IMR-90 (cell line): Measurements from ENCODE around the gene PLCH1. TPM values are rescaled to one million over a fixed set of nuclear protein-coding genes. Genes with fewer than 3 reads are reported as not detected.

Experiments used
- ATAC-seq: fragments of 200-7000 bp; cut with Tn5 transposase; 2 replicates; pipeline ENCODE4 v1.9.1; 2020; ENCODE audit warnings: low read depth, mild to moderate bottlenecking, moderate library complexity
- BruUV-seq: library from RNA; stranded (reverse); fragments of 400-500 nt; replicated peaks from 2 replicates; lab custom pipeline; 2021; lab: Mats Ljungman, UMichigan
- CTCF ChIA-PET: fragments of 300-600 bp; formaldehyde crosslinking; extraction: SDS; loops from one replicate; lab custom pipeline; 2021; ENCODE audit warnings: antibody characterized with exemption; lab: Yijun Ruan, JAX
- POLR2A ChIA-PET: fragments of 300-600 bp; sonication (Branson Sonifier 250); formaldehyde crosslinking; loops from one replicate; lab custom pipeline; 2022; ENCODE audit warnings: antibody characterized with exemption; ENCODE audit not compliant: unreplicated experiment; lab: Charles Lee
- DNase-seq: peaks from one replicate; pipeline ENCODE4 v3.0.0; 2013
- H2AFZ ChIP-seq: replicated peaks from 2 replicates; pipeline ENCODE3; 2013; ENCODE audit warnings: low read length, mild to moderate bottlenecking; ENCODE audit not compliant: poor library complexity
- H2AK5ac ChIP-seq: 2 replicates; pipeline ENCODE4 v1.6.1; 2013; ENCODE audit warnings: low read depth, low read length, inconsistent platforms
- H2AK9ac ChIP-seq: replicated peaks from 2 replicates; pipeline ENCODE3; 2013; ENCODE audit warnings: mild to moderate bottlenecking, low read depth, low read length, moderate library complexity; ENCODE audit not compliant: poor library complexity
- H2BK120ac ChIP-seq: 2 replicates; pipeline ENCODE4 v1.6.1; 2013; ENCODE audit warnings: low read depth, low read length, inconsistent platforms
- H2BK15ac ChIP-seq: 3 replicates; pipeline ENCODE4 v1.6.1; 2013; ENCODE audit warnings: low read depth, low read length, inconsistent platforms
- H2BK20ac ChIP-seq: 2 replicates; pipeline ENCODE4 v1.6.1; 2013; ENCODE audit warnings: low read depth, mild to moderate bottlenecking, inconsistent platforms, low read length, moderate library complexity
- H2BK5ac ChIP-seq: 2 replicates; pipeline ENCODE4 v1.6.1; 2013; ENCODE audit warnings: mild to moderate bottlenecking, low read depth, low read length, inconsistent platforms; ENCODE audit not compliant: poor library complexity, severe bottlenecking
- H3K14ac ChIP-seq: replicated peaks from 2 replicates; pipeline ENCODE4 v1.6.1; 2013; ENCODE audit warnings: low read depth, low read length, inconsistent platforms
- H3K18ac ChIP-seq: 2 replicates; pipeline ENCODE4 v1.6.1; 2013; ENCODE audit warnings: low read depth, low read length, control low read depth
- H3K23ac ChIP-seq: 2 replicates; pipeline ENCODE4 v1.6.1; 2013; ENCODE audit warnings: low read depth, low read length, inconsistent platforms
- H3K27ac ChIP-seq: 2 replicates; pipeline ENCODE4 v1.5.1; 2013; ENCODE audit warnings: mild to moderate bottlenecking, control low read depth, low read length; ENCODE audit not compliant: insufficient read depth
- H3K27me3 ChIP-seq: 2 replicates; pipeline ENCODE4 v1.6.1; 2013; ENCODE audit warnings: low read length; ENCODE audit not compliant: control insufficient read depth, insufficient read depth
- H3K36me3 ChIP-seq: 2 replicates; pipeline ENCODE4 v1.6.1; 2013; ENCODE audit warnings: low read length, mixed read lengths; ENCODE audit not compliant: control insufficient read depth, insufficient read depth
- H3K4ac ChIP-seq: 2 replicates; pipeline ENCODE4 v1.6.1; 2013; ENCODE audit warnings: low read depth, low read length, inconsistent platforms
- H3K4me1 ChIP-seq: 2 replicates; pipeline ENCODE4 v1.6.1; 2013; ENCODE audit warnings: low read length, mixed read lengths; ENCODE audit not compliant: control insufficient read depth, insufficient read depth
- H3K4me2 ChIP-seq: 2 replicates; pipeline ENCODE4 v1.6.1; 2013; ENCODE audit warnings: low read depth, mild to moderate bottlenecking, control low read depth, low read length, moderate library complexity
- H3K4me3 ChIP-seq: 2 replicates; pipeline ENCODE4 v1.5.1; 2013; ENCODE audit warnings: low read depth, mild to moderate bottlenecking, control low read depth, low read length, moderate library complexity; ENCODE audit not compliant: insufficient read depth
- H3K56ac ChIP-seq: 2 replicates; pipeline ENCODE4 v1.6.1; 2013; ENCODE audit warnings: low read length, inconsistent platforms; ENCODE audit not compliant: insufficient read depth; ENCODE audit errors: extremely low read depth
- H3K79me1 ChIP-seq, 2 experiments: 2 replicates each; pipeline ENCODE4 v1.6.1; 2013; ENCODE audit warnings: low read length in 2 of 2, inconsistent platforms in 1 of 2, low read depth in 1 of 2
- H3K9ac ChIP-seq: 2 replicates; pipeline ENCODE4 v1.6.1; 2013; ENCODE audit warnings: low read depth, low read length, control low read depth
- H3K9me1 ChIP-seq: 2 replicates; pipeline ENCODE4 v1.6.1; 2013; ENCODE audit warnings: low read length, inconsistent platforms; ENCODE audit not compliant: insufficient read depth
- H3K9me3 ChIP-seq: 2 replicates; pipeline ENCODE4 v1.6.1; 2013; ENCODE audit warnings: low read length; ENCODE audit not compliant: control insufficient read depth, insufficient read depth
- H4K20me1 ChIP-seq: 2 replicates; pipeline ENCODE4 v1.6.1; 2013; ENCODE audit warnings: low read length, inconsistent platforms; ENCODE audit not compliant: insufficient read depth
- H4K5ac ChIP-seq: 2 replicates; pipeline ENCODE4 v1.6.1; 2013; ENCODE audit warnings: mild to moderate bottlenecking, low read depth, low read length, control low read depth
- H4K8ac ChIP-seq, 2 experiments: 2 replicates each; pipeline ENCODE4 v1.6.1; 2013; ENCODE audit warnings: low read depth in 2 of 2, low read length in 2 of 2, control low read depth in 1 of 2, inconsistent platforms in 1 of 2
- H4K91ac ChIP-seq: 2 replicates; pipeline ENCODE4 v1.6.1; 2013; ENCODE audit warnings: low read depth, low read length, inconsistent platforms; ENCODE audit not compliant: insufficient read depth
- BHLHE40 ChIP-seq: fragments of 150-350 bp; IDR thresholded peaks from 2 replicates; pipeline ENCODE4 v1.6.1; 2016; ENCODE audit warnings: mild to moderate bottlenecking, low read depth, low read length
- CEBPB ChIP-seq: IDR thresholded peaks from 2 replicates; pipeline ENCODE4 v1.6.1; 2012; ENCODE audit warnings: low read depth, low read length, improper control_type of control experiment
- CHD1 ChIP-seq: IDR thresholded peaks from 2 replicates; pipeline ENCODE4 v1.6.1; 2012; ENCODE audit warnings: low read depth, low read length, improper control_type of control experiment
- CTCF ChIP-seq: conservative IDR thresholded peaks from 2 replicates; pipeline ENCODE4 v1.5.1; 2012; ENCODE audit warnings: mild to moderate bottlenecking, low read depth, low read length, improper control_type of control experiment
- ELK1 ChIP-seq: fragments of 150-350 bp; IDR thresholded peaks from 2 replicates; pipeline ENCODE4 v1.6.1; 2016; ENCODE audit warnings: low read depth, mild to moderate bottlenecking, low read length, moderate library complexity, borderline replicate concordance
- FOS ChIP-seq: fragments of 150-350 bp; IDR thresholded peaks from 2 replicates; pipeline ENCODE4 v1.6.1; 2016; ENCODE audit warnings: low read depth, low read length
- MAFK ChIP-seq: IDR thresholded peaks from 2 replicates; pipeline ENCODE4 v1.6.1; 2012; ENCODE audit warnings: low read depth, low read length, improper control_type of control experiment
- MAZ ChIP-seq: IDR thresholded peaks from 2 replicates; pipeline ENCODE4 v1.6.1; 2012; ENCODE audit warnings: low read depth, mild to moderate bottlenecking, low read length, improper control_type of control experiment, moderate library complexity, borderline replicate concordance
- MXI1 ChIP-seq: IDR thresholded peaks from 2 replicates; pipeline ENCODE4 v1.6.1; 2012; ENCODE audit warnings: low read depth, mild to moderate bottlenecking, low read length, moderate library complexity, borderline replicate concordance
- NFE2L2 ChIP-seq: fragments of 150-350 bp; IDR thresholded peaks from 2 replicates; pipeline ENCODE4 v1.6.1; 2016; ENCODE audit warnings: low read depth, mild to moderate bottlenecking, low read length
- POLR2A ChIP-seq: IDR thresholded peaks from 2 replicates; pipeline ENCODE4 v1.6.1; 2012; ENCODE audit warnings: mild to moderate bottlenecking, low read depth, low read length
- RAD21 ChIP-seq: IDR thresholded peaks from 2 replicates; pipeline ENCODE4 v1.6.1; 2012; ENCODE audit warnings: low read length, improper control_type of control experiment
- RCOR1 ChIP-seq: IDR thresholded peaks from 2 replicates; pipeline ENCODE4 v1.6.1; 2012; ENCODE audit warnings: mild to moderate bottlenecking, low read length, improper control_type of control experiment; ENCODE audit not compliant: insufficient replicate concordance
- RFX5 ChIP-seq: IDR thresholded peaks from 2 replicates; pipeline ENCODE4 v1.8.0; 2012; ENCODE audit warnings: low read depth, mild to moderate bottlenecking, low read length, moderate library complexity
- SMC3 ChIP-seq: fragments of 150-350 bp; IDR thresholded peaks from 2 replicates; pipeline ENCODE4 v1.6.1; 2016; ENCODE audit warnings: low read depth, mild to moderate bottlenecking, antibody characterized with exemption, low read length, moderate library complexity
- USF2 ChIP-seq: fragments of 150-350 bp; IDR thresholded peaks from 2 replicates; pipeline ENCODE4 v1.6.1; 2017; ENCODE audit warnings: mild to moderate bottlenecking, antibody characterized with exemption, low read length, low read depth
- WGBS, 2 experiments: methylation state at CpG; one replicate each; pipeline versions ENCODE4 v1.1.5 to v1.1.7; 2013; ENCODE audit warnings: missing lambda C conversion rate in 2 of 2; ENCODE audit not compliant: insufficient read length in 1 of 2; ENCODE audit errors: extremely low coverage in 2 of 2; 5-methylcytosine and 5-hydroxymethylcytosine counted together
- dilution Hi-C: fragments of 300-500 bp; cut with HindIII; formaldehyde crosslinking; loops from one replicate; pipeline ENCODE4 v1.14.3; 2018; ENCODE audit warnings: low sequenced_read_pairs; ENCODE audit not compliant: unreplicated experiment
- in situ Hi-C: fragments of 300-500 bp; cut with MboI; formaldehyde crosslinking; loops from 3 replicates; pipeline ENCODE4 v1.14.3; 2019; ENCODE audit warnings: low sequenced_read_pairs, inconsistent platforms, mixed read lengths
- intact Hi-C: fragments of 100-400 bp; cut with micrococcal nuclease; formaldehyde crosslinking; loops from 2 replicates; pipeline ENCODE4 v1.10.0; 2022
- polyA plus RNA-seq, 3 experiments: library from polyadenylated mRNA; depleted of rRNA; stranded (reverse); fragments of >200 nt; gene quantifications; 2 replicates each; pipeline ENCODE4 v1.2.3, GENCODE V29; 2012; ENCODE audit warnings: low replicate concordance in 1 of 3
- total RNA-seq: library from RNA; depleted of rRNA; stranded (reverse); fragments of >200 nt; gene quantifications from 2 replicates; pipeline ENCODE4 v1.2.3, GENCODE V29; 2012

Gene PLCH1
- total and polyA plus RNA-seq, 2 of the 4 experiments (the other 2 are of a cell fraction): not detected

- DNase-seq: no peak
- no peaks in the 10 kb centered on the region for H3K9me3 ChIP-seq
- in situ Hi-C loops: no loop called here
- no peaks in the 10 kb centered on the region for H3K36me3 ChIP-seq
- no peak for ATAC-seq
- WGBS, 2 experiments: no CpG with 5 or more reads among the region's 2 CpGs
- no peak overlapping the region for H4K8ac ChIP-seq
- H3K18ac ChIP-seq: no peak overlapping the region
- H2AK9ac ChIP-seq: no peak overlapping the region
- H4K20me1 ChIP-seq: no peaks in the 10 kb centered on the region
- no peak overlapping the region for H4K91ac ChIP-seq
- no peak overlapping the region for H3K9ac ChIP-seq
- dilution Hi-C loops: no loop called here
- no peak overlapping the region for H2BK5ac ChIP-seq
- H2AFZ ChIP-seq: no peak overlapping the region
- no peak overlapping the region for H2AK5ac ChIP-seq
- no peaks in the 10 kb centered on the region for H3K27me3 ChIP-seq
- no peak overlapping the region for H3K27ac ChIP-seq
- no peak overlapping the region for H2BK120ac ChIP-seq
- CTCF ChIA-PET: interaction anchor here (0.6 kb wide), 1 partner anchor 15 kb away, joined by 3 read pairs; no protein-coding TSS in a partner anchor
- POLR2A ChIA-PET: no interaction called here
- BruUV-seq: no TSS peak
- intact Hi-C loops: no loop called here
- no peak overlapping the region for H2BK20ac ChIP-seq
- H3K79me1 ChIP-seq: no peaks in the 10 kb centered on the region
- no peak overlapping the region for H3K4me3 ChIP-seq
- TF ChIP-seq SMC3 (no peak), RCOR1 (no peak), CTCF (no peak), RAD21 (no peak), CHD1 (no peak), BHLHE40 (no peak), FOS (no peak), USF2 (no peak), MXI1 (no peak), RFX5 (no peak), MAFK (no peak), CEBPB (no peak), MAZ (no peak), ELK1 (no peak), NFE2L2 (no peak), POLR2A (no peak)
- H3K14ac ChIP-seq: no peak overlapping the region
- no peak overlapping the region for H3K4me2 ChIP-seq
- H3K4ac ChIP-seq: no peak overlapping the region
- no peak overlapping the region for H3K56ac ChIP-seq
- no peaks in the 10 kb centered on the region for H3K4me1 ChIP-seq
- no peak overlapping the region for H4K5ac ChIP-seq
- no peaks in the 10 kb centered on the region for H3K9me1 ChIP-seq
- no peak overlapping the region for H2BK15ac ChIP-seq
- no peak overlapping the region for H3K23ac ChIP-seq
These were observed 47.3 kb downstream of the PLCH1 start for GRCh38 chr3:155697542-155697941.
